Mononuclear cell (primary cell): ENCODE data around the gene ZNF512B. TPM values are rescaled to one million over a fixed set of nuclear protein-coding genes. Genes with fewer than 3 reads are reported as not detected.
"Not testable (repeated sequence)": the region's sequence is repeated elsewhere in the genome, so short reads cannot be mapped to it uniquely, and the experiment has no call there.

Source experiments
- H3K27me3 ChIP-seq: 2 replicates; pipeline ENCODE4 v1.6.0; 2011; ENCODE audit warnings: low read length, control low read depth; ENCODE audit not compliant: insufficient read depth
- H3K4me1 ChIP-seq: 2 replicates; pipeline ENCODE4 v1.5.1; 2011; ENCODE audit warnings: mild to moderate bottlenecking, low read length, control low read depth; ENCODE audit not compliant: insufficient read depth
- H3K4me3 ChIP-seq: 2 replicates; pipeline ENCODE4 v1.5.1; 2011; ENCODE audit warnings: mild to moderate bottlenecking, low read length, moderate library complexity
- H3K9me3 ChIP-seq: 2 replicates; pipeline ENCODE4 v1.5.1; 2011; ENCODE audit warnings: low read depth, mild to moderate bottlenecking, control low read depth, low read length
- total RNA-seq: library from RNA; depleted of rRNA; stranded (reverse); fragments of >200 nt; gene quantifications from one replicate; pipeline ENCODE4 v1.2.3, GENCODE V29; 2012

The ZNF512B gene
- total RNA-seq, 1 donor = 5.5 TPM

- peaks cover 11% of the 10 kb centered on the region for H3K4me1 ChIP-seq
- not testable (repeated sequence) for H3K4me3 ChIP-seq, H3K27me3 ChIP-seq, H3K9me3 ChIP-seq
Observed at GRCh38 chr20:63960654-63961621, 8.8 kb downstream of the ZNF512B start.

GRCh38 chr20:63959699-63960075, 10.0 kb downstream of the ZNF512B start:
- no peaks in the 10 kb centered on the region for H3K9me3 ChIP-seq
- H3K4me3 ChIP-seq = no peak overlapping the region
- H3K4me1 ChIP-seq = peaks cover 23% of the 10 kb centered on the region
- no peaks in the 10 kb centered on the region for H3K27me3 ChIP-seq

- peaks cover 29% of the 10 kb centered on the region for H3K4me1 ChIP-seq
- no peaks in the 10 kb centered on the region for H3K27me3 ChIP-seq
- H3K9me3 ChIP-seq = no peaks in the 10 kb centered on the region
- no peak overlapping the region for H3K4me3 ChIP-seq
Observed at GRCh38 chr20:63958964-63959698, 10.6 kb downstream of the ZNF512B start.

DNA sequence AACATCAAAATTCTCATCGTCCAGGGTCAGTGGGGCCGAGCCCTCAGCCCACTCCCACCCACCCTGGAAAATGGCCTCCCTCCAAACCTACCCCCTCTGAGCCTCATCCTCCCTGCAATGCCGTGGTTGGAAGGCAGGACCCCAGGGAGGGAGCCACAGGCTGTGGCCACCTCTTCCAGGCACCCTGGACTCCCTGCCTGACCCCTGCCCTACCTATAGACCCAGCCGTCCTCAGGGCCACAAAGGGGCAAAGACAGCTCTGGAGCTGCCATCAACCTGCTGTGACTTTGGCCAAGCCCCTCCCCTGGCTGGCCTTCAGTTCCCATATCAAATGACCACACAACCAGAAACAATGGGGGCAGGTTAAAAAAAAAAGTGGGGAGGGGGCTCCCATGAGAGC, 11.3 kb downstream of the ZNF512B start:
- H3K9me3 ChIP-seq = no peaks in the 10 kb centered on the region
- peaks cover 34% of the 10 kb centered on the region for H3K4me1 ChIP-seq
- H3K27me3 ChIP-seq = no peaks in the 10 kb centered on the region
- no peak overlapping the region for H3K4me3 ChIP-seq

- no peaks in the 10 kb centered on the region for H3K27me3 ChIP-seq
- H3K9me3 ChIP-seq = no peaks in the 10 kb centered on the region
- H3K4me3 ChIP-seq = no peak overlapping the region
- H3K4me1 ChIP-seq = peaks cover 34% of the 10 kb centered on the region
Observed at GRCh38 chr20:63957690-63958441, 11.9 kb downstream of the ZNF512B start.

DNA sequence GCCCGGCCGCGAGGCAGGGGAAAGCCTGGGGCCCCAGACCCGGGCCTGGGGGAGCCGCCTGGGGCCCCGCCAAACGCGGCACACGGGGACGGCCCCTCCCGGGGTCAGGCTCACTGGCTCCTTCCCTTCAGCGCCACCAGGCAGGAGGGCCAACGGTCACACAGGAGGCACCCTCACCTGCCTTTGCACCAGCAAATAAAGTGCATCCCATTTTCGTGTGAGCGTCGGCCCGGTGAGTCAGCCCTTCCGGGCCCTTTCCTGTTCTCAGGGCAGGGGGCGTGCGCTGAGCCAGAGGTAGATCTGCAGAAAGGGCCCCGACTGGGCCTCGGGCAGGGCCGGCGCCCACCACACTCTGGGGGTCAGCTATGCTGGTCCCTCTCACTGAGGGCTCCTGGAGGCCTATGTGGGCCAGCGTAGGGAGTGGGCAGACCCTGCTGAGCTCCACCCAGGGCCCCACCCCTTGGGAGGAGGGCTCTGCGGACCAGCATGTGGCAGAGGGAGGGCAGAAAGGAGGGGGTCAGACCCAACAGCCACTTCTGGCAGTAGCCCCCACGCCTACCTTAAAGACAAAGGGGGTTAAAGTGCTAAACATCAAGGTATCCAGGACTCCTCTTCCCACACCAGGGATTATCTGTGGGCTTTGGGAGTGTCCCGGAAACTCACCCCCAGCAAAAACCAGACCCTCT, 12.6 kb downstream of the ZNF512B start:
- Histone ChIP-seq H3K9me3 (no peaks in the 10 kb centered on the region), H3K4me3 (peak overlapping the region; percentile 50), H3K27me3 (no peaks in the 10 kb centered on the region), H3K4me1 (peaks cover 34% of the 10 kb centered on the region)

GRCh38 chr20:63956664-63957003, 13.1 kb downstream of the ZNF512B start:
- no peaks in the 10 kb centered on the region for H3K9me3 ChIP-seq
- peaks cover 34% of the 10 kb centered on the region for H3K4me1 ChIP-seq
- no peaks in the 10 kb centered on the region for H3K27me3 ChIP-seq
- H3K4me3 ChIP-seq = peak overlapping the region; percentile 50

GRCh38 chr20:63955827-63956663, 13.7 kb downstream of the ZNF512B start, which contains the start of gene UCKL1:
Gene UCKL1, minus strand, starts transcription at chr20:63956416. Its CDS starts 44 bp downstream, at chr20:63956372.
- Histone ChIP-seq H3K9me3 (no peaks in the 10 kb centered on the region), H3K4me1 (peaks cover 34% of the 10 kb centered on the region), H3K27me3 (no peaks in the 10 kb centered on the region), H3K4me3 (peak within 1 kb of the TSS; percentile 80)

- Histone ChIP-seq H3K27me3 (no peaks in the 10 kb centered on the region), H3K9me3 (no peaks in the 10 kb centered on the region), H3K4me3 (peak overlapping the region; percentile 80), H3K4me1 (peaks cover 34% of the 10 kb centered on the region)
Observed at GRCh38 chr20:63955281-63955826, 14.4 kb downstream of the ZNF512B start.

DNA sequence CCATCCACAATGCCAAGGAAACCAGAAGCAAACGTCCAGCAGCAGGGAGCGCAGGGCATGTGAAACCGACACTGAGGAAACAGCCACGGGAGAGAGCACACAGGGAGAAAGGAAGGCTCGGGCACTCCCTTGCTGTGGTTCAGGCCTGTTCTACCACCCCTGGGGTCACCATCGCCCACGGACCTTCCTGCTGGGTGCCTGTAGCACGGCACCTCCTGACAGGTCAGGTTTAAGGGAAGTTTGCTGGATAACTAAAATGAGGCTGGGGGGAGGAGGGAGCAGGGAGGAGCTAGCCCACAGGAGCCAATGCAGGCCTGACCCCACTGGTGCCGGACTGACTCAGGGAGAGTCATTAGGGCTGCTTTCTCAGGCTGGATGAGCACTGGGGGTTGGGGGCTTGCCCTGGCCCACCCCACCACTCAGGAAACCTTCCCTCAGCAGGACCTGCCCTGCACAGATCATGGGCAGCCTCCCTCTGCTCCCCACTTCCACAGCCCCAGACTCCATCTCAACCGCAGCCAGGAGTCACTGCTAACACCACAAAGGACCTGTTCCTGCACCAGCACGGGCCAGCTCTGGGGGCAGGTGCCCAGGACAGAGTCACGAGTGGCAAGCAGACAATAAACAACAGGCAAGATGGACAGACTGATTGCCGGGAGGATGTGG, 15.8 kb downstream of the ZNF512B start:
- no peak overlapping the region for H3K4me3 ChIP-seq
- H3K27me3 ChIP-seq = no peaks in the 10 kb centered on the region
- peaks cover 48% of the 10 kb centered on the region for H3K4me1 ChIP-seq
- H3K9me3 ChIP-seq = no peaks in the 10 kb centered on the region

DNA sequence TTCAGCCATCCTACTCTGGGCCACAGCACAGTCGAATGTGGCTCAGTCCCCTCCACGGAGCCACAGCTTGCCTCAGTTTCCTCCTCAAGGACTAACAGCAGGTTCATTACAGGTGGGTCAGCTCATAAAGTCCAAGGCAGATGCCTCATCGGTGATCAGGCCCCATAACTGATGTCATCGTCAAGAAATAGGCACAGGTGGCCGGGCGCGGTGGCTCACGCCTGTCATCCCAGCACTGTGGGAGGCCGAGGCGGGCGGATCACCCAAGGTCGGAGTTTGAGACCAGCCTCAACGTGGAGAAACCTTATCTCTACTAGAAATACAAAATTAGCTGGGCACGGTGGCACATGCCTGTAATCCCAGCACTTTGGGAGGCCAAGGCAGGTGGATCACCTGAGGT, 17.0 kb downstream of the ZNF512B start:
- Histone ChIP-seq H3K4me3 (no peak overlapping the region), H3K4me1 (peaks cover 59% of the 10 kb centered on the region), H3K9me3 (no peaks in the 10 kb centered on the region), H3K27me3 (no peaks in the 10 kb centered on the region)

GRCh38 chr20:63952210-63952535, 17.6 kb downstream of the ZNF512B start:
- Histone ChIP-seq H3K4me3 (no peak overlapping the region), H3K27me3 (no peaks in the 10 kb centered on the region), H3K4me1 (peaks cover 61% of the 10 kb centered on the region), H3K9me3 (no peaks in the 10 kb centered on the region)

DNA sequence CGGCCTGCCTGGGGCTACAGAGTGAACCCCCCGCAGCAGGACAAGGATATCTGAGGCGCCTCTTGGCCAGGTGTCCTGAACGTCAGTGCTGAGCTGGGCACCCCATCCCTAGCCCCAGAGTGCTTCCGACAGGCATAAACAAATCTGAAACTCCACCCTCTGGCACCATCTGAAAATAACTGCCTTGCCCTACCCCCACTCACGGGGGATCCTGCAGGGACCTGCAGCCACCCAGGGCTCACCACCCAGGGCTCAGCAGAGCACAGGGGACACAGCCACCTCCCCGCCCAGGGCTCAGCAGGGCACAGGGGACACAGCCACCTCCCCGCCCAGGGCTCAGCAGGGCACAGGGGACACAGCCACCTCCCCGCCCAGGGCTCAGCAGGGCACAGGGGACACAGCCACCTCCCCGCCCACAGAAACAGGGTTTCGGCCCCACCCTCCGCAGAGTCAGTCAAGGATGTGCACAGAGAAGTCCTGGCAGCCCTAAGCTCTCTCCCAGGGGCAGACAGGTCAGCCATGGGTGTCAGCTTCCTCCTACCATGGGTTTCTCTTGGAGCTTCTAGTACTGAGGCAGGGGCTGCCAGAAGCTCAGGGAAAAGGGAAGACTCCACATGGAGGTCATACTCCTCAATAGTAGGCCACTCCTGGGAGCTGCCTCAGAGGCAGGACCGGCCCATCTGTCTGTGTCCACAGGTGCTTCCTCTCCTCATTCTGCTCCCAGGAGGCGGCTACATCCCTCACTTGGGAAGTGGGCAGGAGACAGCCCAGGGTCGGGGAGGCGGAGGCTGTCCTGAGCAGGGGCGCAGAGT, 18.1 kb downstream of the ZNF512B start:
- H3K4me3 ChIP-seq = no peak overlapping the region
- H3K9me3 ChIP-seq = no peaks in the 10 kb centered on the region
- H3K4me1 ChIP-seq = peaks cover 58% of the 10 kb centered on the region
- H3K27me3 ChIP-seq = no peaks in the 10 kb centered on the region
